Activated T-cell treated with anti-CD3 and anti-CD28 coated beads for 1 hour (primary cell): Measurements from ENCODE around the gene DGCR6.
"Not testable (repeated sequence)": the region's sequence is repeated elsewhere in the genome, so short reads cannot be mapped to it uniquely, and the experiment has no call there.

Source experiments
- DNase-seq: peaks from one replicate; pipeline ENCODE4 v3.0.0-alpha.2; 2020; ENCODE audit warnings: low read depth

Gene DGCR6

GRCh38 chr22:18905540-18906409 is at the start of gene DGCR6:
DGCR6 (plus strand) TSS chr22:18906320; CDS start chr22:18906375, 55 bp downstream.
- DNase-seq: no peak

- DNase-seq: not testable (repeated sequence)
These were observed 46.8 kb upstream of the DGCR6 start for GRCh38 chr22:18859314-18859713.

- peak; percentile 64 for DNase-seq
These were observed 24.9 kb upstream of the DGCR6 start for GRCh38 chr22:18881260-18881659.

DNA sequence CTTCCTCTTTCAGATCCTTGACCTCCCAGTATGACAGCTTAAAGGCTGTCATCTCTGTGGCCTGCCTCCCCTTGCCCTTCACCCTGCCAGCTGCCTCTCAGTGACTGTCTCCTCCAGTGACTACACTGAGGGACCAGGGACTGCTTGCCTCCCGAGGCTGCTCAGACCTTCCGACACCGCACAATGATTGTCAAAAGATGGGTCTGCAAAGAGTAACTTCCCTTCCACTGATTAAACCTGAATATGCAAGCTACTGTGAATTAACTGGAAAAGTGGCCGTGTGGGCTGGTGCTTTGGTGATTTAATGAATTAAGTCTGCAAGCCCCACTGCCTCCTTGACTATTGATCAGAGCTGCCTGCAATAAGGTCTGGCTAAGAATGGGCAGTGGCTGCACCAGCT is 21.7 kb upstream of the DGCR6 start:
- not testable (repeated sequence) for DNase-seq

- DNase-seq: no peak
These were observed 18.0 kb upstream of the DGCR6 start for GRCh38 chr22:18888115-18888514.

DNA sequence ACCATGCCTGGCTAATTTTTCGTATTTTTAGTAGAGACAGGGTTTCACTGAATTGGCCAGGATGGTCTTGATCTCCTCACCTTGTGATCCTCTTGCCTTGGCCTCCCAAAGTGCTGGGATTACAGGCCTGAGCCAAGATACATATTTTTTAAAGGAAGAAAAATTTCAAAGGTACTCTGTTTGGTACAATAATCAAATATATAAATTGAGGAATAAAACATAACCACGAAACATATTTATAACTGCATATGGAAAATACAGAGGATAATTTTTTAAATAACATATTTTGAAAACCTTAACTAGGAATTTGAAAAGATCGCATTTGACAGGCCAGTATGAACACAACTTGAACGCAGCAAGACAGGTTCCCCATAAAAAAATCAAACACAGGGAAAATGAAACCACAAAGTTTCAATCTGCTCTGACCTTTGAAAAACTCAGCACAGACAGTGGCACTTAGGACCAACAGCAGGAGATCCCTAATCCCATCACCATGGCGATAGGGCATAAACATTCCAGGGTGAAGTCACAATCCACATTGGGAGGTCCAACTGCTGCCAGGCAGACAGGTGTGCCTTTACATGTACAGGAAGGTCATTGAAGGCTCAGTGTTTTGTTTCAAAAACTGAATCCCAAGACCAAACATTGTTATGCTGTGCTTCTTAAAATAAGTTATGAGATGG is 15.5 kb upstream of the DGCR6 start:
- DNase-seq: not testable (repeated sequence)

DNA sequence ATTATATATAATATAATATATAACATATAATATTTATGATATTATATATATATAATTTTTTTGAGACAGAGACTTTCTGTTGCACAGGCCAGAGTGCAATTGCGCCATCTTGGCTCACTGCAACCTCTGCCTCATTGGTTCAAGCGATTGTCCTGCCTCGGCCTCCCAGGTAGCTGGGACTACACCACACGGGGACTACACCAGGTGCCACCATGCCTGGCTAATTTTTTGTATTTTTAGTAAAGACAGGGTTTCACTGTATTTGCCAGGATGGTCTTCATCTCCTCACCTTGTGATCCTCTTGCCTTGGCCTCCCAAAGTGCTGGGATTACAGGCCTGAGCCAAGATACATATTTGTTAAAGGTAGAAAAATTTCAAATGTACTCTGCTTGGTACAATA is 12.3 kb upstream of the DGCR6 start:
- not testable (repeated sequence) for DNase-seq

- not testable (repeated sequence) for DNase-seq
These were observed 10.0 kb upstream of the DGCR6 start for GRCh38 chr22:18896037-18896657.

DNA sequence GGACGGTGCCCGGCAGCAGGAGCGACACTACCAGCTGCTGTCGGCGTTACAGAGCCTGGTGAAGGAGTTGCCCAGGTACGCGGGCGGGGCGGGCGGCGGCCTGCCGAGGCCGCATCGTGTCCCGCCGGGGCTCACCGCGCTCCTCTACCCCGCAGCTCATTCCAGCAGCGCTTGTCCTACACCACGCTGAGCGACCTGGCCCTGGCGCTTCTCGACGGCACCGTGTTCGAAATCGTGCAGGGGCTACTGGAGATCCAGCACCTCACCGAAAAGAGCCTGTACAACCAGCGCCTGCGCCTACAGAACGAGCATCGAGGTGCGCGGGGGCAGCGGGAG is 258 bp downstream of the DGCR6 start:
- DNase-seq: not testable (repeated sequence)

GRCh38 chr22:18906896-18907295 is 776 bp downstream of the DGCR6 start:
- no peak for DNase-seq

DNA sequence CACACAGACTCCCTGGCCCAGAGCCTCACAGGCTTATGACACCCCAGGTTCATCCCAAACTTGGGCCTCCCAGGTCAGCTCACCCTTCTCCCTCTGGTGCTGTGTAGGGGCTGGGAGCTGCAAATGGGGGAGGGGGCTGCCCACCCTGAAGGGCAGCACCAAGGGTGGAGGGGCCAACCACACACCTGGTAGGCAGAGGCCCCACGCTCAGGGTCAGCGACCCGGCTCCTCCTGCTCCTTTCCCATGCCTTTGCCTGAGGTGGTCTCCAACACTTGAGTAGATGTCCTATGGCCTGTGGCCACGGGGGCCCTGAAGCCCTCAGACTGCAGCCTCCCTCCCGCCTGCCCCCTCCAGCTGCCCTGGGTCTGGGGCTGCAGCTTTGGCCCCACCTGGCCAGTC is 3.4 kb downstream of the DGCR6 start:
- DNase-seq: no peak

- DNase-seq: not testable (repeated sequence)
These were observed 5.4 kb downstream of the DGCR6 start for GRCh38 chr22:18911535-18911934.

DNA sequence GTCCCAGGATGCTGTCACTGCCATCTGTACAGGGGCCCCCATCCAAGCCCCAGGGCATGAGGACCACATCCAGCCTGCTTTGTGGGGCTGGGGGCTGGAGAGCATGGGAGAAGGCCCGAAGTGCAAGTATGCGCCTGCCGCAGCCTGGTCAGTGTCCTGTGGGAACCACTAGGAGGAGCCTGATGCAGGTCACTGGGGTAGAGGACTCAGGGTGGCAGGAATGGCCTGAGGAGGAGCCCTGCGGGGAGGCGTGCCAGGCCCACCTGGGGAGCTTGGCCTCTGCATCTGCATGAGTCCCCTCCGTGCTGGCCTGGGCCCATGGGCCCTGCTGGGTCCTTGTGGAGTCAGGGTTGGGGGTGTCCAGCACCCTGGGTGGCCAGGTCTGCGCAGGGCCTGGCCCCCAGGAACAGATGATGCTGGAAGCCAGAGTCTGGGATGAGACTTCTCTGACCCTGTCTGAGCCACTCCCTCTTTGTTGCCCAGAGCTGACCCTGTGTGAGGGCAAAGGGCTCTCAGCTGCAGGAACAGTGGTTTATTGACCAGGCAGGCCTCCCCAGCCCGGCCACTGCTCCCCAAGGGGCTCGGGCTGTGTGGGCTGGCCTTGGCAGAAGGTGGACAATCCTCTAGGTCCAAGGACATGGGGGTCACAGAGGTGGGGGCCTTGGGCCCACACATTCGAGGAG is 6.3 kb downstream of the DGCR6 start:
- DNase-seq: not testable (repeated sequence)

- not testable (repeated sequence) for DNase-seq
These were observed 8.4 kb downstream of the DGCR6 start for GRCh38 chr22:18914558-18914957.

DNA sequence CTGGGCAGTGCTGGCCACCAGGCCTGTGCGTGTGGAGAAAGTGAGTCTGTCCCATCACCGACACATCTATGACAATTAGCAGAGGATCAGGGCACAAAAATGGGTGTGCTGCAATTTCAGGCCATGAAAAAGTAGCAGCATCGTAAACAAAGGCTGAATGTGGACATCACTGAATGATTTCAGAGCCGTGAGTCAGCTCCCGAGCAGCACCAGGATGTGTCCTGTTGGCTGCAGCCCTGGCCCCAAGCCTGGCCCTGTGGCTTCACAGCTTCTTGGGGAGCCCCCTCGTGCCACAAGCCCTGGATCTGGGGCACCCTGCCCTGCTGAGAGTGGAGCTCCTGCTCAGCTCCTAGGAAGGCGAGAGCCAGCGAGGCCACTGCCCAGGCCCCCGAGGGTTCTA is 9.4 kb downstream of the DGCR6 start:
- DNase-seq: not testable (repeated sequence)

DNA sequence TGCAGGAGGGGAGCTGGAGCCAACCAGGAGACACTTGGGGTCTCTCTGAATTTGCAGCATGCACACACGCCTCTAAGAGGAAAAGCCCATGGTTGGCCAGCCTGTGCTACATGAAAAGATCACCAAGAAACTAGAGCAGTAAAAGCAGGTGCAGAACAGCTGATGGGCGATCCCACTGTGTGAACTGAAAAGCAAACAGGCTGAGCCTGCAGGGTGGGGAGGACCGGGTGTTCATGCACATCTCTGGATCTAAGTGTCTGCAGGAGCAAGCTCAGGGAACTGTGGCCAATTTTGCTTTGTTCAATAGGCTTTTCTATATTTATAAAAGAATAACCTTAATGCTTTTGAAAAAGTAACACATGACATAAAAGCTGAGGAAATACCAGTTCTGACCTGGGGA is 11.7 kb downstream of the DGCR6 start:
- DNase-seq: not testable (repeated sequence)

- not testable (repeated sequence) for DNase-seq
These were observed 14.3 kb downstream of the DGCR6 start for GRCh38 chr22:18920257-18920902.

DNA sequence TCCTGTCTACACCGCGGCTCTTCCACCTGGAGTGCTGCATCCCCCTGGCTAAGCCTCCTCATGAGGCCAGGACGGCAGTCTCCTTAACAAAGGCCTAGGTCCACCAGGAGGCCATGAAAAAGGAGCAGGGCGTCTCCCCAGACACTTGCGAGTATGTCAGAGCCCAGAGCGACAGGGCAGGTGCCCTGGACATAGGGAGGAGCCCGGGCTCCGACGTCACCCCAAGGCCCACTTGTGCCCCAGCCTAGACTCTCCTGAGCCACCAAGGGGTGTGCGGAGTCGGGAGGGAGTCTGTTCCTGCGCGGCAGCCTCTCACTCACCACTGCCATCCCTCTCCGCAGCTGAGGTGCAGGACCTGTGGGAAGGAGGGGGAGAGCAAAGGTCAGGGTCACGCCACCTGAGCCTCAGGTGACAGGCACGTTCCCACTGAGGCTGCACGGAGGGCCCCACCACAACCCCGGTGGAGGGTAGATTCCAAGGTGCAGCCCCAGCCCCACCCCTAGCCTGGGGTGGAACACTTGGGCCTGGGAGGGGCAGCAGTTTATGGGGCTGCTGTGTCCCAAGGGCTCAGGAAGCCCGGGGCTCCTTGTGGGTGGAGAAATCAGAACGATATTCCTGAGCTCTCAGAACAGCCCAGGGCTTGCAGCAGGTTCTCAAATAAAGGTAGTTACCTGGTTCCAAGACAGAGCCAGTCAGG is 19.4 kb downstream of the DGCR6 start:
- DNase-seq: no peak

DNA sequence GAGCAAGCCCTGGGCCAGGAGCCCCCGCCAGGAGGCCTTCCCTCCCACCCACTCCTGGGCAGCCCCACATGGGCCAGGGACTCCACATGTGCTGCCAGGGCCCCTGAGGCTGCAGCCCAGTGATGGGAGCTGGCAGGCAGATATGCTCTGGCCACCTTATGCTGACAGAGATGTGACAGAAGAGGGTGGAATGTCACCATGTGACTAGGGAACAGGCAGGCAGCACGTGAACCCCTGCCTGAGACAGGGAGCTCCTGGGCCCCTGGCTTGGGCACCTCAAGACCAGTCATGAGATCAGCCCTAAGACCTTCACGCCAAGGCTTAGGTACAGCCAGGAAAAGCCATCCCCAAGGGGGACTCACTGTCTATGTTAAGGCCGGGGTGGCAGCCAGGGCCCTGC is 20.9 kb downstream of the DGCR6 start:
- no peak for DNase-seq

DNA sequence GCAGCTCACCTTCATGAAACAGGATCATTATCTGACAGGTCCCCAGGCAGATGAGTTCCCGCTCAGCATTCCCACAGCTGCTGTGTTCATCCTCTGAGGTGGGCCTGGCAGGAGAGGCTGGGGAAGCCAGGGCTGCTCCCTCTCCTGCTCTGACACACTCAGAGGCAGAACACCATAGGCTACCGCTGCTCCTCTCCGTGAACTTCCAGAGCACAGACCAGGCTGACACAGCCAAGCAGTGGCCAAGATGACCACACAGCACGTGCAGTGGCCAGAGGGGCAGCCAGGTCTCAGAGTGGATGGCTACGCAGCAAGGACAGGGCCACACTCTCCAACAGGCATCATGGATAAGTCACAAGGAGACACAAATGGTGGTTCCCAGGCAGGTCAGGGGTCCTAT is 21.5 kb downstream of the DGCR6 start:
- no peak for DNase-seq

DNA sequence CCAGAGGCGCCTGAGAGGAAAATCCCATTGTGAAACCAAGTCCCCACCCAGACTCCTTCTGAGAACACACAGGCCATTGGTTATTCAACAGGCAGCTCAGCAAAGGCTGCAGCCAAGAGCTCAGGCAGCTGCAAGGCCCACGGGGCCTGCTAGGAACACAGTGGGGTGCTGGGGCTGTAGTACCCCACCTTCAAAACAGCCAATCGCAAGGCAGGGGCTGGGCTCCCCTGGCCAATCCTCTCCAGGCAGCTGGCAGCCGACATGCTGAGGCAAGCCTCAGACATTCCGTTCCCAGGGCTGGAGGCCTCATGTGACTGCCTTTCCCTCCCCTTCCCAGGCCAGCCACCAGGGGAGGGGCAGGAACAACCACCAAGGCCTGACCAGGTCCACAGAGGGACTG is 23.3 kb downstream of the DGCR6 start:
- DNase-seq: no peak
